H1 (cell line): ENCODE results near the gene NFKBIE. TPM values are rescaled to one million over a fixed set of nuclear protein-coding genes. Genes with fewer than 3 reads are reported as not detected.

Source experiments
- PHF8 ChIP-seq: fragments of 200-600 bp; sonication (generic); conservative IDR thresholded peaks from 2 replicates; pipeline ENCODE4 v1.7.1; 2012; ENCODE audit warnings: low read depth, mild to moderate bottlenecking, inconsistent platforms, low read length, moderate library complexity
- polyA plus RNA-seq, 7 experiments: library from polyadenylated mRNA; depleted of rRNA in 3 of 7; stranded (reverse) in 5 of 7; unstranded in 2 of 7; fragments of >200 nt in 5 of 7; fragments of 200-250 nt in 2 of 7; gene quantifications; 1 replicate in 5 of 7; 2 replicates in 1 of 7; 4 replicates in 1 of 7; pipeline versions ENCODE4 v1.2.1 to v1.2.3, GENCODE V29; 2011 to 2013; ENCODE audit warnings: missing spikeins in 2 of 7, mixed read lengths in 2 of 7
- total RNA-seq: library from RNA; stranded (reverse); fragmentation: NEBNext Ultra II Directional; extraction: Animal tissue kit (Norgen Biotek cat#: 25700); gene quantifications from 2 replicates; pipeline ENCODE4 v1.2.1, GENCODE V29; 2021

NFKBIE gene
- total and polyA plus RNA-seq, 2 of the 8 experiments (the other 6 are each of a cell fraction or from before 2014, with no cell fraction given): 13.5 to 19.2 TPM

- no peak for TF ChIP-seq PHF8
Observed at GRCh38 chr6:44311767-44312166, 46.4 kb upstream of the NFKBIE start (continued).
